ENCODE results near the gene RETREG1.

Gene RETREG1

GRCh38 chr5:16529306-16529705, 87.5 kb downstream of the RETREG1 start:
- H3K4me3 ChIP-seq (ENCODE audit: low read depth, low read length) = no peak overlapping the region
- TF ChIP-seq CTCF (IDR thresholded peaks at IDR 0.05; ENCODE audit: borderline replicate concordance, insufficient read depth, low read depth, low read length) = no peak

GRCh38 chr5:16528382-16529110, 88.3 kb downstream of the RETREG1 start:
- TF ChIP-seq CTCF (IDR thresholded peaks at IDR 0.05; ENCODE audit: borderline replicate concordance, insufficient read depth, low read depth, low read length) = no peak
- H3K4me3 ChIP-seq (ENCODE audit: low read depth, low read length) = no peak overlapping the region

GRCh38 chr5:16525651-16526050, 91.1 kb downstream of the RETREG1 start:
- H3K4me3 ChIP-seq (ENCODE audit: low read depth, low read length) = no peak overlapping the region
- no peak for TF ChIP-seq CTCF (IDR thresholded peaks at IDR 0.05; ENCODE audit: borderline replicate concordance, insufficient read depth, low read depth, low read length)

GRCh38 chr5:16524286-16524685, 92.5 kb downstream of the RETREG1 start:
- no peak for TF ChIP-seq CTCF (IDR thresholded peaks at IDR 0.05; ENCODE audit: borderline replicate concordance, insufficient read depth, low read depth, low read length)
- H3K4me3 ChIP-seq (ENCODE audit: low read depth, low read length) = no peak overlapping the region

GRCh38 chr5:16521521-16522483, 95.0 kb downstream of the RETREG1 start:
- TF ChIP-seq CTCF (IDR thresholded peaks at IDR 0.05; ENCODE audit: borderline replicate concordance, insufficient read depth, low read depth, low read length) = no peak
- H3K4me3 ChIP-seq (ENCODE audit: low read depth, low read length) = no peak overlapping the region

GRCh38 chr5:16520841-16521240, 96.0 kb downstream of the RETREG1 start:
- no peak overlapping the region for H3K4me3 ChIP-seq (ENCODE audit: low read depth, low read length)
- no peak for TF ChIP-seq CTCF (IDR thresholded peaks at IDR 0.05; ENCODE audit: borderline replicate concordance, insufficient read depth, low read depth, low read length)
